GM11168 (cell line): ENCODE data around the gene RGPD6.
"Not testable (repeated sequence)": the region's sequence is repeated elsewhere in the genome, so short reads cannot be mapped to it uniquely, and the experiment has no call there.

Experiments
- in situ Hi-C: fragments of 300-500 bp; cut with MboI; formaldehyde crosslinking; loops from one replicate; pipeline ENCODE4 v1.12.0; 2022; ENCODE audit warnings: low sequenced_read_pairs; ENCODE audit not compliant: unreplicated experiment

The RGPD6 gene

GRCh38 chr2:110576763-110577416 lies at the start of gene RGPD6:
RGPD6 (minus strand) TSS chr2:110577222; CDS start chr2:110577024, 198 bp downstream.
- in situ Hi-C loops, result not testable (repeated sequence)

- in situ Hi-C loops, result not testable (repeated sequence)
Measured at GRCh38 chr2:110619326-110619939, 42.4 kb upstream of the RGPD6 start.

- in situ Hi-C loops, result not testable (repeated sequence)
Measured at GRCh38 chr2:110613927-110614326, 36.9 kb upstream of the RGPD6 start.

GRCh38 chr2:110610613-110611250 lies 33.7 kb upstream of the RGPD6 start:
- in situ Hi-C loops, result not testable (repeated sequence)

GRCh38 chr2:110609843-110610612 lies 33.0 kb upstream of the RGPD6 start:
- in situ Hi-C loops, result not testable (repeated sequence)

GRCh38 chr2:110608788-110609502 lies 31.9 kb upstream of the RGPD6 start:
- in situ Hi-C loops, result not testable (repeated sequence)

- in situ Hi-C loops, result not testable (repeated sequence)
Measured at GRCh38 chr2:110605057-110605456, 28.0 kb upstream of the RGPD6 start.

- in situ Hi-C loops, result not testable (repeated sequence)
Measured at GRCh38 chr2:110603917-110604591, 27.0 kb upstream of the RGPD6 start.

GRCh38 chr2:110602139-110602538 lies 25.1 kb upstream of the RGPD6 start:
- in situ Hi-C loops, result not testable (repeated sequence)

GRCh38 chr2:110591973-110592372 lies 15.0 kb upstream of the RGPD6 start:
- in situ Hi-C loops, result not testable (repeated sequence)

GRCh38 chr2:110589677-110590330 lies 12.8 kb upstream of the RGPD6 start:
- in situ Hi-C loops, result not testable (repeated sequence)

- in situ Hi-C loops, result not testable (repeated sequence)
Measured at GRCh38 chr2:110588520-110588919, 11.5 kb upstream of the RGPD6 start.

GRCh38 chr2:110579216-110579965 lies 2.4 kb upstream of the RGPD6 start:
- in situ Hi-C loops, result not testable (repeated sequence)

- in situ Hi-C loops, result not testable (repeated sequence)
Measured at GRCh38 chr2:110578429-110578828, 1.4 kb upstream of the RGPD6 start.

GRCh38 chr2:110499755-110500377 lies 77.2 kb downstream of the RGPD6 start:
- in situ Hi-C loops, result loop anchor here (25.0 kb wide), 3 partner anchors 1862 to 1988 kb away; partner anchors contain the start of gene RGPD8

- in situ Hi-C loops, result loop anchor here (25.0 kb wide), 1 partner anchor 1941 kb away; the partner anchor contains the start of gene RGPD8
Measured at GRCh38 chr2:110496027-110496426, 81.0 kb downstream of the RGPD6 start.

GRCh38 chr2:110494488-110494887 lies 82.5 kb downstream of the RGPD6 start:
- in situ Hi-C loops, result loop anchor here (25.0 kb wide), 1 partner anchor 1943 kb away; the partner anchor contains the start of gene RGPD8
